Sigmoid colon (tissue), 3 donors: Measurements from ENCODE around the gene ZNF583.

Experiments
- POLR2A ChIP-seq, 2 donors: fragments of 450-650 bp; IDR thresholded peaks; one replicate each; pipeline ENCODE4 v1.6.1; 2016; ENCODE audit warnings: antibody characterized with exemption in 2 of 2, mild to moderate bottlenecking in 2 of 2, moderate library complexity in 2 of 2
- TF ChIP-seq, protein P1 (sequence below), 4 experiments: fragments of 450-650 bp in 3 of 4; fragments of 200-600 bp in 1 of 4; IDR thresholded peaks; one replicate each; pipeline ENCODE4 v1.5.1; 2016 to 2019; ENCODE audit warnings: antibody characterized with exemption in 4 of 4, mild to moderate bottlenecking in 3 of 4, moderate library complexity in 2 of 4

GRCh38 chr19:56369886-56370676, 34.1 kb upstream of the ZNF583 start:
- TF ChIP-seq, protein P1, sequence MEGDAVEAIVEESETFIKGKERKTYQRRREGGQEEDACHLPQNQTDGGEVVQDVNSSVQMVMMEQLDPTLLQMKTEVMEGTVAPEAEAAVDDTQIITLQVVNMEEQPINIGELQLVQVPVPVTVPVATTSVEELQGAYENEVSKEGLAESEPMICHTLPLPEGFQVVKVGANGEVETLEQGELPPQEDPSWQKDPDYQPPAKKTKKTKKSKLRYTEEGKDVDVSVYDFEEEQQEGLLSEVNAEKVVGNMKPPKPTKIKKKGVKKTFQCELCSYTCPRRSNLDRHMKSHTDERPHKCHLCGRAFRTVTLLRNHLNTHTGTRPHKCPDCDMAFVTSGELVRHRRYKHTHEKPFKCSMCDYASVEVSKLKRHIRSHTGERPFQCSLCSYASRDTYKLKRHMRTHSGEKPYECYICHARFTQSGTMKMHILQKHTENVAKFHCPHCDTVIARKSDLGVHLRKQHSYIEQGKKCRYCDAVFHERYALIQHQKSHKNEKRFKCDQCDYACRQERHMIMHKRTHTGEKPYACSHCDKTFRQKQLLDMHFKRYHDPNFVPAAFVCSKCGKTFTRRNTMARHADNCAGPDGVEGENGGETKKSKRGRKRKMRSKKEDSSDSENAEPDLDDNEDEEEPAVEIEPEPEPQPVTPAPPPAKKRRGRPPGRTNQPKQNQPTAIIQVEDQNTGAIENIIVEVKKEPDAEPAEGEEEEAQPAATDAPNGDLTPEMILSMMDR (IDR thresholded peaks at IDR 0.05), result no peak
- no peak for TF ChIP-seq POLR2A (IDR thresholded peaks at IDR 0.05)
